HG03442 (cell line): ENCODE data around the gene BIRC3.
A peak's percentile ranks its signal among the peaks of the same experiment; 100 is the strongest.

Source experiments
- ATAC-seq: cut with Tn5 transposase; IDR thresholded peaks from one replicate; pipeline ENCODE4 v1.9.1; 2021; ENCODE audit warnings: mild to moderate bottlenecking, moderate library complexity; ENCODE audit not compliant: unreplicated experiment

The BIRC3 gene

GRCh38 chr11:102317099-102317767 lies at the start of gene BIRC3:
BIRC3 (plus strand) TSS chr11:102317484; CDS start chr11:102324510, 7,026 bp downstream.
- peak; percentile 82 for ATAC-seq

- ATAC-seq = no peak
These were observed 49.7 kb upstream of the BIRC3 start for GRCh38 chr11:102267609-102268008.

- peak; percentile 91 for ATAC-seq
These were observed 49.0 kb upstream of the BIRC3 start for GRCh38 chr11:102268083-102268984.

GRCh38 chr11:102268985-102269470 lies 48.3 kb upstream of the BIRC3 start:
- no peak for ATAC-seq

- ATAC-seq = no peak
These were observed 47.4 kb upstream of the BIRC3 start for GRCh38 chr11:102269927-102270326.

- no peak for ATAC-seq
These were observed 45.0 kb upstream of the BIRC3 start for GRCh38 chr11:102272047-102272824.

- no peak for ATAC-seq
These were observed 42.7 kb upstream of the BIRC3 start for GRCh38 chr11:102274628-102275027.

GRCh38 chr11:102276362-102276761 lies 40.9 kb upstream of the BIRC3 start:
- no peak for ATAC-seq

GRCh38 chr11:102276783-102277182 lies 40.5 kb upstream of the BIRC3 start:
- ATAC-seq = no peak

- peak; percentile 98 for ATAC-seq
These were observed 37.6 kb upstream of the BIRC3 start for GRCh38 chr11:102279641-102280170.

- no peak for ATAC-seq
These were observed 36.9 kb upstream of the BIRC3 start for GRCh38 chr11:102280245-102280833.

GRCh38 chr11:102283116-102283485 lies 34.2 kb upstream of the BIRC3 start:
- ATAC-seq = no peak

- no peak for ATAC-seq
These were observed 33.3 kb upstream of the BIRC3 start for GRCh38 chr11:102284008-102284407.

GRCh38 chr11:102286292-102286691 lies 31.0 kb upstream of the BIRC3 start:
- no peak for ATAC-seq

GRCh38 chr11:102287964-102288724 lies 29.1 kb upstream of the BIRC3 start:
- ATAC-seq = peak; percentile 87

- no peak for ATAC-seq
These were observed 28.6 kb upstream of the BIRC3 start for GRCh38 chr11:102288725-102289083.

GRCh38 chr11:102289592-102289991 lies 27.7 kb upstream of the BIRC3 start:
- ATAC-seq = no peak

GRCh38 chr11:102291831-102292230 lies 25.5 kb upstream of the BIRC3 start:
- no peak for ATAC-seq

- ATAC-seq = no peak
These were observed 24.4 kb upstream of the BIRC3 start for GRCh38 chr11:102292933-102293332.
